Medulla oblongata (tissue), 1 donor: ENCODE measurements around the gene MYMK.
A peak's percentile ranks its signal among the peaks of the same experiment; 100 is the strongest.
"Not testable (repeated sequence)": the region's sequence is repeated elsewhere in the genome, so short reads cannot be mapped to it uniquely, and the experiment has no call there.

Experiments used
- DNase-seq: peaks from one replicate; pipeline ENCODE4 v3.0.0-alpha.2; 2015; ENCODE audit errors: extremely low spot score

MYMK gene

GRCh38 chr9:133524679-133525228 lies at the start of gene MYMK:
MYMK (minus strand) TSS chr9:133524959; CDS start chr9:133524844, 115 bp downstream.
- no peak for DNase-seq

GRCh38 chr9:133573791-133574515 lies 49.2 kb upstream of the MYMK start:
- DNase-seq = no peak

DNA sequence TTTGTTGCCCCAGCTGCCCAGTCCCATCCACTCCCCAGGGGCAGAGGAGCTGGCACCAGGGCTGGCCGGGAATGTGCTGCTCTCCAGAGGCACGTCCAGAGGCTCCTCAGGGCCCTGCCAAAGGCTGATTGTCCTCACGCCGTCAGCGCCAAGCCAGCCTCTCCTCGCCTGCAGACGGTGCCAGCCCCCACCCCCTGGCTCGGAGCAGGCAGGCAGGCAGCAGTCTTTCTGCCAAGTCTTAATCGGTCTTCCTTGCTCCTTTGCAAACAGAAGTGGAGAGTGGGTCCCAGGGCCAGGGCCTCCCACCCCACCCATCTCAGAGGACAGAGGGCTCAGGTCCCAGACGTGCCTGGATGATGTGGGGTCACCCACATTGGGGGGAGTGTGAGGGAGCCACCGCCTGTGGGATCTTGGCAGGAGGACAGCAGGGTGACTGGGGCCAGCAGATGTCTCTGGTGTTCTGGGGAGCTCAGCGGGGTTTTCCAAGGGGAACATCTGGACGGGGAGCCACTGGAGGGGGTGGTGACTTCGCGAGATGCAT lies 48.1 kb upstream of the MYMK start:
- peak; percentile 72 for DNase-seq

- DNase-seq = no peak
These were observed 47.3 kb upstream of the MYMK start for GRCh38 chr9:133571896-133572595.

GRCh38 chr9:133571391-133571890 lies 46.7 kb upstream of the MYMK start:
- no peak for DNase-seq

DNA sequence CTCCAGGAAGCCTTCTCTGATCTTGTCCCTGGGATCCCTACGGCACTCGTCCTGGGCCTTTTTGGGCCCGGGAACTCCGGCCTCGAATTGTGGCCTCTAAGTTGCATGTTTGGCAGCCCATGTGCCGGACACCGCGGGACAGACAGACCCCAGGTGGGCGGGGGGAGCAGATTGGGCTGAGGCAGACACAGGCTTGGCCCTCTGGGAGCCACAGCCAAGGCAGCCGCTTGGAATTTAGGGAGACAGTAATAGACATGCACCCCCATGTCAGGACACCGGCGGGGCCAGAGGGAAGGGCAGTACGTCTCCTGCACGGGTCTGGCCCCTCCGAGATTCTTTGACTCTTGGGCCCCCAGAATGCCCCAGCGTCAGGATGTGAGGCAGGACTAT lies 45.9 kb upstream of the MYMK start:
- DNase-seq = no peak

GRCh38 chr9:133569891-133570690 lies 45.3 kb upstream of the MYMK start:
- no peak for DNase-seq

- DNase-seq = no peak
These were observed 44.5 kb upstream of the MYMK start for GRCh38 chr9:133569121-133569785.

GRCh38 chr9:133568186-133568585 lies 43.4 kb upstream of the MYMK start:
- DNase-seq = no peak

DNA sequence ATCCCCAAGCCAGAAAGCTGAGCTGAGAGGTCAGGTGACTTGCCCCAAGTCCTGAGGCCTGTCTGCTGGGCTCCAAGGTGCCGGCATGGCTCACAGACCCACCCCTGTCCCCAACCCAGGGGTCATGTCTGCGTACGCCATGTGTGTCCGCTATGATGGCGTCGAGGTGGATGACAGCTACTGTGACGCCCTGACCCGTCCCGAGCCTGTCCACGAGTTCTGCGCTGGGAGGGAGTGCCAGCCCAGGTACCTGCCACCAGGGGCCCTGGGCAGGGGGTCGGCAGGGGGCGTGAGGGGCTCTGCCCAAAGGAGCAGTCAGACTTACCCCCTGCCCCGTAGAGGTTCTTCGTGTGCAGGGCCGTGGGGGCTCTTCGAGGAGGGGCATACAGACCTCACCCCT lies 42.1 kb upstream of the MYMK start:
- DNase-seq = no peak

- no peak for DNase-seq
These were observed 41.6 kb upstream of the MYMK start for GRCh38 chr9:133566382-133566781.

- no peak for DNase-seq
These were observed 39.8 kb upstream of the MYMK start for GRCh38 chr9:133564451-133565116.

- DNase-seq = not testable (repeated sequence)
These were observed 39.1 kb upstream of the MYMK start for GRCh38 chr9:133563814-133564213.

DNA sequence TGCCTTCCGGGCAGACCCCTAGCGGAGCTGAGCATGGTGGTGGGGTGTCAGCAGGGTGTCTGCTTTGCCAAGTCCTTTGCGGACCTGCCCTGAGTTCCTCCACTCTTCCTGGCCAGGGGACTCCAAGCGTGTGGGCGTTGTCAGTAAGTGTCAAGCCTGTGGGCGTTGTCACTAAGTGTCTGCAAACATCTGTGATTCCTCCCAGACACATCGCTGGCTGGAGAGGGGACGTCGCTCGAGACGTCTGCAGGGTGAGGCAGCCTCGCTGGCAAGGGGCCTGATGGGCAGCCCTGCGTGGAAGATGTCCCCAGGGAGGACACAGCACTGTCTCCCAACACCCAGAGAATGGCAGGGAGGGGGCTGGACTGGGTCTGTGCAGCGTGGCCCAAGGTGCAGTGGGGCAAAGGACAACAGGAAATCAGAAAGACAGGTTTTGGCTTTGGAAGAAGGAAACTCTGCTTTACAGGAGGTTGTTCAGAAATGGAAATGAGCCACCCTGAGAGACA lies 38.6 kb upstream of the MYMK start:
- no peak for DNase-seq

GRCh38 chr9:133562611-133563290 lies 38.0 kb upstream of the MYMK start:
- DNase-seq = no peak

- no peak for DNase-seq
These were observed 37.3 kb upstream of the MYMK start for GRCh38 chr9:133561976-133562554.

- DNase-seq = no peak
These were observed 36.2 kb upstream of the MYMK start for GRCh38 chr9:133560944-133561343.

DNA sequence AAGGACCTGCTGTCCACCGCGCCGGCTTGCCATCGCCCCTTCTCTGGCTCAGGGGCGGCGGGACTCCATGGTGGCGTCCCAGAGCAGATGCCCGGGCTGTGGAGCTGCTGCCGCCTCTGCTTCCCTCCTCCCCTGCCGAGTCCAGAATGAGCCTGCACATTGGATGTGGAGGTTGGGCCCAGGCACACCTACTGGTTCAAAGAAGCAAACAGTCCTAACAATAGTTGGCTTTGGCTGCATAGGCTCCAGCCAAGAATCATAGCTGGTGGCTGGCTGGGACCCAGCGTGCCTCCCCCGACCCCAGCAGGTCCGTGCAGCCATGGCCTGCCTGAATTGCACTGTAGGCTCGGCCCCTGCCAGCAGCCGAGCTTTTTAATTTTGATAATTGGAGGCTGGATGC lies 35.6 kb upstream of the MYMK start:
- DNase-seq = no peak
